ENCODE results near the gene FOXO3. TPM values are rescaled to one million over a fixed set of nuclear protein-coding genes. Genes with fewer than 3 reads are reported as not detected.
"Not testable (repeated sequence)": the region's sequence is repeated elsewhere in the genome, so short reads cannot be mapped to it uniquely, and the experiment has no call there.

Gene FOXO3
- polyA plus RNA-seq, 12 donors, result 27.5 to 82.1 (median 37.4) TPM

- DNase-seq, result peak; percentile 84
These were observed 95.3 kb downstream of the FOXO3 start for GRCh38 chr6:108655806-108656651.

GRCh38 chr6:108656836-108657235 is 96.1 kb downstream of the FOXO3 start:
- no peak for DNase-seq

- DNase-seq, result no peak
These were observed 97.5 kb downstream of the FOXO3 start for GRCh38 chr6:108658174-108658573.

GRCh38 chr6:108658785-108659184 is 98.1 kb downstream of the FOXO3 start:
- DNase-seq, result not testable (repeated sequence)

- DNase-seq, result no peak
These were observed 99.5 kb downstream of the FOXO3 start for GRCh38 chr6:108660251-108660650.

GRCh38 chr6:108661430-108661829 is 100.7 kb downstream of the FOXO3 start:
- DNase-seq, result no peak

GRCh38 chr6:108661982-108662381 is 101.3 kb downstream of the FOXO3 start:
- DNase-seq, result no peak

GRCh38 chr6:108662702-108663101 is 102.0 kb downstream of the FOXO3 start:
- DNase-seq, result no peak

- DNase-seq, result not testable (repeated sequence)
These were observed 102.9 kb downstream of the FOXO3 start for GRCh38 chr6:108663494-108664064.

GRCh38 chr6:108665495-108666196 is 104.9 kb downstream of the FOXO3 start:
- no peak for DNase-seq

- no peak for DNase-seq
These were observed 106.0 kb downstream of the FOXO3 start for GRCh38 chr6:108666656-108667260.

- DNase-seq, result peak; percentile 24
These were observed 107.3 kb downstream of the FOXO3 start for GRCh38 chr6:108667993-108668392.

GRCh38 chr6:108669673-108670072 is 109.0 kb downstream of the FOXO3 start:
- DNase-seq, result no peak

GRCh38 chr6:108671175-108671574 is 110.5 kb downstream of the FOXO3 start:
- no peak for DNase-seq

- DNase-seq, result no peak
These were observed 111.1 kb downstream of the FOXO3 start for GRCh38 chr6:108671790-108672189.

GRCh38 chr6:108672641-108673040 is 111.9 kb downstream of the FOXO3 start:
- no peak for DNase-seq

GRCh38 chr6:108673153-108673552 is 112.4 kb downstream of the FOXO3 start:
- DNase-seq, result no peak

GRCh38 chr6:108673602-108674001 is 112.9 kb downstream of the FOXO3 start:
- no peak for DNase-seq

GRCh38 chr6:108675226-108676200 is 114.8 kb downstream of the FOXO3 start:
- DNase-seq, result no peak

GRCh38 chr6:108676555-108676954 is 115.8 kb downstream of the FOXO3 start:
- DNase-seq, result no peak

GRCh38 chr6:108677357-108677756 is 116.6 kb downstream of the FOXO3 start:
- no peak for DNase-seq

Data from muscle of arm (tissue), 12 donors.